ENCODE results near the gene COL1A2. TPM values are rescaled to one million over a fixed set of nuclear protein-coding genes. Genes with fewer than 3 reads are reported as not detected.

The COL1A2 gene
- polyA plus RNA-seq, 3 donors = not detected

- H4K20me1 ChIP-seq (ENCODE audit: insufficient read depth, low read length) = no peaks in the 10 kb centered on the region
- H3K27ac ChIP-seq (ENCODE audit: low read depth in 1 of 2, low read length in 2 of 2) = no peak overlapping the region
- H3K4me1 ChIP-seq (ENCODE audit: control insufficient read depth in 1 of 2, insufficient read depth in 2 of 2, low read length in 2 of 2) = no peaks in the 10 kb centered on the region
- no peaks in the 10 kb centered on the region for H3K36me3 ChIP-seq (replicated peaks in 1 of 2; ENCODE audit: control insufficient read depth in 1 of 2, insufficient read depth in 2 of 2, low read length in 2 of 2)
- H2AFZ ChIP-seq (ENCODE audit: insufficient read depth, low read depth, low read length, poor library complexity, severe bottlenecking) = no peak overlapping the region
- Mint-ChIP-seq H3K27me3 (ENCODE audit: low read depth in 3 of 3) (peaks cover 0 to 3% (median 0%) of the 10 kb centered on the region in 3 donors), H3K36me3 (no peaks in the 10 kb centered on the region), H3K4me3 (no peak overlapping the region), H3K9me3 (peaks cover 0 to 7% (median 0%) of the 10 kb centered on the region in 7 donors), H3K27ac (no peak overlapping the region), H3K4me1 (no peaks in the 10 kb centered on the region)
- no peaks in the 10 kb centered on the region for H3K9me3 ChIP-seq (replicated peaks in 1 of 2; ENCODE audit: control insufficient read depth in 1 of 2, insufficient read depth in 1 of 2, low read length in 2 of 2)
- TF ChIP-seq CTCF (IDR thresholded peaks at IDR 0.05) = no peak
- no CpG with 5 or more reads among the region's 5 CpGs for WGBS (ENCODE audit: insufficient coverage)
- DNase-seq = no peak
- peaks cover 0 to 2% of the 10 kb centered on the region in 2 donors for H3K27me3 ChIP-seq (ENCODE audit: control insufficient read depth in 2 of 2, insufficient read depth in 2 of 2, low read length in 2 of 2)
- intact Hi-C loops (cut with micrococcal nuclease) = loop anchor here in 1 of 2 donors (10.0 kb wide), 1 partner anchor 1028 kb away; no protein-coding TSS in a partner anchor
- no peak overlapping the region for H3K9ac ChIP-seq (ENCODE audit: insufficient read depth, low read length, poor library complexity, severe bottlenecking)
- H3K4me3 ChIP-seq (replicated peaks in 1 of 3; ENCODE audit: low read depth in 2 of 3, low read length in 3 of 3) = no peak overlapping the region
- no peaks in the 10 kb centered on the region for H3K79me2 ChIP-seq (ENCODE audit: insufficient read depth, low read length)
- no peak overlapping the region for H3K4me2 ChIP-seq (replicated peaks; ENCODE audit: extremely low read depth, low read length, poor library complexity, severe bottlenecking)
Observed at GRCh38 chr7:94446308-94446707, 51.6 kb downstream of the COL1A2 start.

- Histone ChIP-seq H3K9ac (ENCODE audit: insufficient read depth, low read length, poor library complexity, severe bottlenecking) (no peak overlapping the region), H3K36me3 (replicated peaks in 1 of 2; ENCODE audit: control insufficient read depth in 1 of 2, insufficient read depth in 2 of 2, low read length in 2 of 2) (no peaks in the 10 kb centered on the region), H3K4me3 (replicated peaks in 1 of 3; ENCODE audit: low read depth in 2 of 3, low read length in 3 of 3) (no peak overlapping the region), H2AFZ (ENCODE audit: insufficient read depth, low read depth, low read length, poor library complexity, severe bottlenecking) (no peak overlapping the region), H3K4me1 (ENCODE audit: control insufficient read depth in 1 of 2, insufficient read depth in 2 of 2, low read length in 2 of 2) (peaks cover 3 to 8% of the 10 kb centered on the region in 2 donors), H3K4me2 (replicated peaks; ENCODE audit: extremely low read depth, low read length, poor library complexity, severe bottlenecking) (no peak overlapping the region), H3K27me3 (ENCODE audit: control insufficient read depth in 2 of 2, insufficient read depth in 2 of 2, low read length in 2 of 2) (peaks cover 0 to under 1% of the 10 kb centered on the region in 2 donors), H3K79me2 (ENCODE audit: insufficient read depth, low read length) (no peaks in the 10 kb centered on the region), H4K20me1 (ENCODE audit: insufficient read depth, low read length) (no peaks in the 10 kb centered on the region), H3K27ac (ENCODE audit: low read depth in 1 of 2, low read length in 2 of 2) (no peak overlapping the region), H3K9me3 (replicated peaks in 1 of 2; ENCODE audit: control insufficient read depth in 1 of 2, insufficient read depth in 1 of 2, low read length in 2 of 2) (no peaks in the 10 kb centered on the region)
- DNase-seq = no peak
- intact Hi-C loops (cut with micrococcal nuclease) = loop anchor here in 1 of 2 donors (10.0 kb wide), 1 partner anchor 1026 kb away; no protein-coding TSS in a partner anchor
- Mint-ChIP-seq H3K27me3 (ENCODE audit: low read depth in 3 of 3) (peaks cover 0 to 3% (median 0%) of the 10 kb centered on the region in 3 donors), H3K9me3 (peaks cover 0 to 9% (median 2%) of the 10 kb centered on the region in 7 donors), H3K27ac (no peak overlapping the region), H3K36me3 (no peaks in the 10 kb centered on the region), H3K4me1 (peaks cover 6% of the 10 kb centered on the region), H3K4me3 (no peak overlapping the region)
- TF ChIP-seq CTCF (IDR thresholded peaks at IDR 0.05) = peak; percentile 26
- no CpG with 5 or more reads among the region's 4 CpGs for WGBS (ENCODE audit: insufficient coverage)
Observed at GRCh38 chr7:94449151-94449725, 54.5 kb downstream of the COL1A2 start.
